ENCODE results near the gene RBPJ.
A peak's percentile ranks its signal among the peaks of the same experiment; 100 is the strongest.

Gene RBPJ

GRCh38 chr4:26320538-26321372 lies at the start of gene RBPJ:
TSS of gene RBPJ (plus strand) at chr4:26321014. CDS start at chr4:26321029, 15 bp downstream.
- H3K9me3 ChIP-seq (ENCODE audit: control insufficient read depth, low read length) = no peaks in the 10 kb centered on the region
- no peaks in the 10 kb centered on the region for H3K36me3 ChIP-seq (ENCODE audit: control insufficient read depth, insufficient read depth, low read length)
- H3K9ac ChIP-seq (ENCODE audit: low read length) = peak within 1 kb of the TSS; percentile 95
- peaks cover 5% of the 10 kb centered on the region for H3K4me1 ChIP-seq (ENCODE audit: control insufficient read depth, insufficient read depth, low read length)
- H3K27me3 ChIP-seq (ENCODE audit: control insufficient read depth, insufficient read depth, low read length) = no peaks in the 10 kb centered on the region
- peak within 1 kb of the TSS; percentile 99 for H3K4me3 ChIP-seq (ENCODE audit: low read length)

GRCh38 chr4:26271703-26272102 lies 49.1 kb upstream of the RBPJ start:
- no peaks in the 10 kb centered on the region for H3K9me3 ChIP-seq (ENCODE audit: control insufficient read depth, low read length)
- no peaks in the 10 kb centered on the region for H3K4me1 ChIP-seq (ENCODE audit: control insufficient read depth, insufficient read depth, low read length)
- H3K27me3 ChIP-seq (ENCODE audit: control insufficient read depth, insufficient read depth, low read length) = no peaks in the 10 kb centered on the region
- no peak overlapping the region for H3K4me3 ChIP-seq (ENCODE audit: low read length)
- H3K9ac ChIP-seq (ENCODE audit: low read length) = no peak overlapping the region
- H3K36me3 ChIP-seq (ENCODE audit: control insufficient read depth, insufficient read depth, low read length) = no peaks in the 10 kb centered on the region

- Histone ChIP-seq H3K9ac (ENCODE audit: low read length) (no peak overlapping the region), H3K27me3 (ENCODE audit: control insufficient read depth, insufficient read depth, low read length) (no peaks in the 10 kb centered on the region), H3K36me3 (ENCODE audit: control insufficient read depth, insufficient read depth, low read length) (no peaks in the 10 kb centered on the region), H3K4me1 (ENCODE audit: control insufficient read depth, insufficient read depth, low read length) (no peaks in the 10 kb centered on the region), H3K4me3 (ENCODE audit: low read length) (no peak overlapping the region), H3K9me3 (ENCODE audit: control insufficient read depth, low read length) (no peaks in the 10 kb centered on the region)
Measured at GRCh38 chr4:26272654-26273615, 47.9 kb upstream of the RBPJ start.

GRCh38 chr4:26273616-26273980 lies 47.2 kb upstream of the RBPJ start:
- no peaks in the 10 kb centered on the region for H3K36me3 ChIP-seq (ENCODE audit: control insufficient read depth, insufficient read depth, low read length)
- H3K27me3 ChIP-seq (ENCODE audit: control insufficient read depth, insufficient read depth, low read length) = no peaks in the 10 kb centered on the region
- H3K9me3 ChIP-seq (ENCODE audit: control insufficient read depth, low read length) = no peaks in the 10 kb centered on the region
- H3K4me1 ChIP-seq (ENCODE audit: control insufficient read depth, insufficient read depth, low read length) = no peaks in the 10 kb centered on the region
- no peak overlapping the region for H3K4me3 ChIP-seq (ENCODE audit: low read length)
- no peak overlapping the region for H3K9ac ChIP-seq (ENCODE audit: low read length)

- H3K9ac ChIP-seq (ENCODE audit: low read length) = no peak overlapping the region
- no peaks in the 10 kb centered on the region for H3K4me1 ChIP-seq (ENCODE audit: control insufficient read depth, insufficient read depth, low read length)
- no peak overlapping the region for H3K4me3 ChIP-seq (ENCODE audit: low read length)
- H3K9me3 ChIP-seq (ENCODE audit: control insufficient read depth, low read length) = no peaks in the 10 kb centered on the region
- no peaks in the 10 kb centered on the region for H3K27me3 ChIP-seq (ENCODE audit: control insufficient read depth, insufficient read depth, low read length)
- H3K36me3 ChIP-seq (ENCODE audit: control insufficient read depth, insufficient read depth, low read length) = no peaks in the 10 kb centered on the region
Measured at GRCh38 chr4:26275281-26275680, 45.5 kb upstream of the RBPJ start.

- no peaks in the 10 kb centered on the region for H3K36me3 ChIP-seq (ENCODE audit: control insufficient read depth, insufficient read depth, low read length)
- H3K4me1 ChIP-seq (ENCODE audit: control insufficient read depth, insufficient read depth, low read length) = no peaks in the 10 kb centered on the region
- no peak overlapping the region for H3K9ac ChIP-seq (ENCODE audit: low read length)
- no peak overlapping the region for H3K4me3 ChIP-seq (ENCODE audit: low read length)
- no peaks in the 10 kb centered on the region for H3K27me3 ChIP-seq (ENCODE audit: control insufficient read depth, insufficient read depth, low read length)
- no peaks in the 10 kb centered on the region for H3K9me3 ChIP-seq (ENCODE audit: control insufficient read depth, low read length)
Measured at GRCh38 chr4:26279446-26279845, 41.4 kb upstream of the RBPJ start.

GRCh38 chr4:26281881-26282280 lies 38.9 kb upstream of the RBPJ start:
- Histone ChIP-seq H3K36me3 (ENCODE audit: control insufficient read depth, insufficient read depth, low read length) (no peaks in the 10 kb centered on the region), H3K9ac (ENCODE audit: low read length) (no peak overlapping the region), H3K4me3 (ENCODE audit: low read length) (no peak overlapping the region), H3K4me1 (ENCODE audit: control insufficient read depth, insufficient read depth, low read length) (no peaks in the 10 kb centered on the region), H3K9me3 (ENCODE audit: control insufficient read depth, low read length) (no peaks in the 10 kb centered on the region), H3K27me3 (ENCODE audit: control insufficient read depth, insufficient read depth, low read length) (no peaks in the 10 kb centered on the region)

- Histone ChIP-seq H3K36me3 (ENCODE audit: control insufficient read depth, insufficient read depth, low read length) (no peaks in the 10 kb centered on the region), H3K4me1 (ENCODE audit: control insufficient read depth, insufficient read depth, low read length) (no peaks in the 10 kb centered on the region), H3K9me3 (ENCODE audit: control insufficient read depth, low read length) (no peaks in the 10 kb centered on the region), H3K27me3 (ENCODE audit: control insufficient read depth, insufficient read depth, low read length) (no peaks in the 10 kb centered on the region), H3K9ac (ENCODE audit: low read length) (no peak overlapping the region), H3K4me3 (ENCODE audit: low read length) (no peak overlapping the region)
Measured at GRCh38 chr4:26284536-26284935, 36.3 kb upstream of the RBPJ start.

GRCh38 chr4:26285272-26285671 lies 35.5 kb upstream of the RBPJ start:
- no peaks in the 10 kb centered on the region for H3K9me3 ChIP-seq (ENCODE audit: control insufficient read depth, low read length)
- H3K4me1 ChIP-seq (ENCODE audit: control insufficient read depth, insufficient read depth, low read length) = no peaks in the 10 kb centered on the region
- H3K4me3 ChIP-seq (ENCODE audit: low read length) = no peak overlapping the region
- no peaks in the 10 kb centered on the region for H3K36me3 ChIP-seq (ENCODE audit: control insufficient read depth, insufficient read depth, low read length)
- H3K9ac ChIP-seq (ENCODE audit: low read length) = no peak overlapping the region
- H3K27me3 ChIP-seq (ENCODE audit: control insufficient read depth, insufficient read depth, low read length) = no peaks in the 10 kb centered on the region

GRCh38 chr4:26287756-26288155 lies 33.1 kb upstream of the RBPJ start:
- no peaks in the 10 kb centered on the region for H3K4me1 ChIP-seq (ENCODE audit: control insufficient read depth, insufficient read depth, low read length)
- no peaks in the 10 kb centered on the region for H3K27me3 ChIP-seq (ENCODE audit: control insufficient read depth, insufficient read depth, low read length)
- H3K9ac ChIP-seq (ENCODE audit: low read length) = no peak overlapping the region
- no peaks in the 10 kb centered on the region for H3K36me3 ChIP-seq (ENCODE audit: control insufficient read depth, insufficient read depth, low read length)
- no peak overlapping the region for H3K4me3 ChIP-seq (ENCODE audit: low read length)
- H3K9me3 ChIP-seq (ENCODE audit: control insufficient read depth, low read length) = no peaks in the 10 kb centered on the region

GRCh38 chr4:26288355-26288909 lies 32.4 kb upstream of the RBPJ start:
- no peak overlapping the region for H3K4me3 ChIP-seq (ENCODE audit: low read length)
- H3K36me3 ChIP-seq (ENCODE audit: control insufficient read depth, insufficient read depth, low read length) = no peaks in the 10 kb centered on the region
- H3K4me1 ChIP-seq (ENCODE audit: control insufficient read depth, insufficient read depth, low read length) = no peaks in the 10 kb centered on the region
- no peaks in the 10 kb centered on the region for H3K27me3 ChIP-seq (ENCODE audit: control insufficient read depth, insufficient read depth, low read length)
- H3K9me3 ChIP-seq (ENCODE audit: control insufficient read depth, low read length) = no peaks in the 10 kb centered on the region
- no peak overlapping the region for H3K9ac ChIP-seq (ENCODE audit: low read length)

GRCh38 chr4:26289401-26289800 lies 31.4 kb upstream of the RBPJ start:
- Histone ChIP-seq H3K36me3 (ENCODE audit: control insufficient read depth, insufficient read depth, low read length) (no peaks in the 10 kb centered on the region), H3K4me3 (ENCODE audit: low read length) (no peak overlapping the region), H3K27me3 (ENCODE audit: control insufficient read depth, insufficient read depth, low read length) (no peaks in the 10 kb centered on the region), H3K9me3 (ENCODE audit: control insufficient read depth, low read length) (no peaks in the 10 kb centered on the region), H3K9ac (ENCODE audit: low read length) (no peak overlapping the region), H3K4me1 (ENCODE audit: control insufficient read depth, insufficient read depth, low read length) (no peaks in the 10 kb centered on the region)
